Anterior cingulate cortex (tissue), 58 donors: ENCODE results near the gene ANKS3.

ENCODE experiments used
- DNase-seq, 58 donors: peaks; one replicate each; lab custom pipeline; 2025; lab: John Stamatoyannopoulos, UW

Gene ANKS3

DNA sequence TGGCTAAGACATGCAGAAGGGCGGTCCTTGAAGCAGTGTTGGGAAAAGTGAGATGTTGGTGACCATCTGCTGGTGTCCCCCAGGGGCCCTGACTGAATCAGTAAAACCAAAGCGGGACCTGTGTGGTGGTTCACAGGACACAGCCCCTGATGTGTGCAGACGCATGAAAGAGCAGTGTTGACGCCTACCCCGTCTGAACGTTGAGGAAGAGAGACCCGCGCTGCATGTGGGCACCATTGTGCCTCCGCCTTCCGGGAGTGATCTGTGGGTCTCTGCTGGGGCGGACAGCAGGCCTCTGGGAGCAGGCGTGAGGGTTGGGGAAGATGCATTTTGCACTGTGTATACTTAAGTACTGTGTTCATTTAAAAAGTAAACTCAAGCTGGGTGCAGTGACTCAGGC, 77.8 kb downstream of the ANKS3 start:
- DNase-seq: no peak

DNA sequence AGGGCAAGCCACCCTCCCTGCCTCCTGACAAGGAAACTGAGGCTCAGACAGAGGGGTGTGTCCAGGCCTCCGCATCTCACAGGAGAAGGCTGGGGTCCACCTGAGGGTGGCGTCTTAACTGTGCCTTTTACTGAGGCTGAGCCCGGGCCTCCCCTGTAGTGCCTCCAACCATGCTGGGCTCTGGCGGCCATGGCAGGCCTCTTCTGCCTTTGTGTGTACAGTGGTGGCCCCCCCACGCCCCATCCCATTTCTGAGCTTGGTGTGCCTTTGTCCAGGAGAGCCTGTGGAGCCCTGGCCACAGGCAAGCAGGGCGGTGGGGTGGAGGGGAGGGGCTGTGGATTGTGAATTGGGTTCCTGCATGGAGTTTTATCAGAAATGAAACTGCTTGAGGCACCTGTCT, 78.3 kb downstream of the ANKS3 start:
- no peak for DNase-seq

DNA sequence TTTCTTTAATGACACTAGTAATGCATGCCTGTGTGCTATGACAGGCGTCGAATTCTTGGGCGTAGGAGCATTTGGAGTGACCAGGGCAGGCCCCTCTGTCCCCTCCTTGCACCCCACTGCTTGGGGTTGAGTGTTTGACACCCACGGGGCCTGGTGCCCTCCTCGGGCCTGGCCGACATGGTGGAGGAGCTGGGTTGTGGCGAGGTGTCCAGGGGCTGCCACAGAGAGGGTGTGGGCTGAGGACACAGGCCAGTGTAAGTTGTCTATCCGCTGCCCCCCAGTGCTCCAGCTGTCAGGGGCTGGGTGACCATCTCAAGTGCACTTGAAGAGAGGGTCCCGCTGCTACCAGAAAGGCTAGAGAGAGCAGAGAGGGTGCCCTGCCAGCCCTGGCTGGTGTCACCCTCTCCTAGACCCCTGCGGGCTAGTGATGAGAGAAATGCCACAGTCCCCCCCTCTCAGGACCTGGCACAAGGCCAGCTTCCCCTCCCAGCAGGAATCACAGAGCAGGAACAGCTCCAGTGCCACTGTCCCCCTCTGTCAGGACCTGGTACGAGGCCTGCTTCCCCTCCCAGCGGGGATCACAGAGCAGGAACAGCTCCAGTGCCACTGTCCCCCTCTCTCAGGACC, 79.0 kb downstream of the ANKS3 start:
- DNase-seq: no peak

DNA sequence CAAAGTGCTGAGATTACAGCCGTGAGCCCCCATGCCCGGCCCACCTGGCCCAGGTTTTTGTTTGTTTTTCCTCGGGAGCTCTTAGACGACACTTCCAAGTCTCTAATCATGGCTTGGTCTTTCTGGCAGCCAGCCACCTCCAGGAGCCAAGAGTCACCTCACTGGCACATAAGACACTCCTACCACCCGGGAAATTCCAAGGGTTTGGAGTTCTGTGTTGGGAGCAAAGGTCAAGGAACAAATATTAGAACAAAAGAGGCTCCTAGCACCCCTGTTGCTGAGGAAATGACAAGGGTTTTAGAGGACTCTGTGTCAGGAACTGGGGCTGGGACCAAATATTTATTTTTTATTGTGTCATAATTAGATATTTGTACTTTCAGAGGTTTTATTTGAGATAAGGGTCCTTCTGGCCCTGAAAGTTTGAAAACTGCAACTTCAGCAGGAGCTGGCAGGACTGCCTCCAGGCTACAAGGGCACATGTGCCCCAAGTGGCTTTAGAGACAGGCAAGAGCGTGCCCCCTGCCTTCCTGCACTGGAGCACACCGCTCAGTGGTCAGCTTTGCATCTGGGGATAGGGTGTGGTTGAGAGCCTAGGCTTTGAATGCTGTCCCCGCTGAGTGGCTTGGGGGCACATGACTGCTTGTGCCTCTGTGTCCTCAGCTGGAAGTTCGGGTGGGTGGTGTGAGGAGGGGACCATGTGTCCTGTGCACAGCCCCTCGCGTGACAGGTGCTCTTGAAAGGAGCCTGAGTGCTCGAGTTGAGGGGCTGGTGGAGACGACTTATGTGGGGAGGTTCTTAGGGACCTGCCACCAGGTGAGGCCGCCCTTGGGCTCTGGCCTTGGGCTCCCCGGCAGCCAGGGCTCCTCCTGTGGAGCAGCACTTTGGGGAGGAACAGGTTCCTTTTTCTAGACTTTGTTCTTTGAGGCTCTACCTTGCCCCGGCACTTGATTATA, 79.8 kb downstream of the ANKS3 start:
- no peak for DNase-seq

- no peak for DNase-seq
Measured at GRCh38 chr16:4652561-4652960, 81.5 kb downstream of the ANKS3 start.

DNA sequence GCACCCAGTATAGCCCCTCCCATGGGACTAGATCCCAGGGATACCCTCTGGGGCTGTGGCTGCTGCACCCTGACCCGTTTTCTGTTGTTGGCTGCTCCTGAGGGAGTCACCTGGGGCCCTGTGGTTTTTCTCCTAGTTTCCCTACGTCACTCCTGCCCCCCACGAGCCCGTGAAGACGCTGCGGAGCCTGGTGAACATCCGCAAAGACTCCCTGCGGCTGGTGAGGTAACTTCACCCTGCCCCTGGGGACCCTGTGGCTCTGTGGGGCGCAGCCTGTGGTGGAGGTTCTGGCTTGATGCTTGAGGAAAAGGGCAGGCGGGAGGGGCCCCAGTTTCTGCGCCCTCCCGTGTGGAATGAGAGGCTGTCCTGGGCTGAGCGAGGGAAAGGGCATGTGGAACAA, 82.2 kb downstream of the ANKS3 start:
- no peak for DNase-seq

- peak in 4 of 58 donors; percentile 9 to 41 (median 16) for DNase-seq
Measured at GRCh38 chr16:4650443-4651074, 83.5 kb downstream of the ANKS3 start.

DNA sequence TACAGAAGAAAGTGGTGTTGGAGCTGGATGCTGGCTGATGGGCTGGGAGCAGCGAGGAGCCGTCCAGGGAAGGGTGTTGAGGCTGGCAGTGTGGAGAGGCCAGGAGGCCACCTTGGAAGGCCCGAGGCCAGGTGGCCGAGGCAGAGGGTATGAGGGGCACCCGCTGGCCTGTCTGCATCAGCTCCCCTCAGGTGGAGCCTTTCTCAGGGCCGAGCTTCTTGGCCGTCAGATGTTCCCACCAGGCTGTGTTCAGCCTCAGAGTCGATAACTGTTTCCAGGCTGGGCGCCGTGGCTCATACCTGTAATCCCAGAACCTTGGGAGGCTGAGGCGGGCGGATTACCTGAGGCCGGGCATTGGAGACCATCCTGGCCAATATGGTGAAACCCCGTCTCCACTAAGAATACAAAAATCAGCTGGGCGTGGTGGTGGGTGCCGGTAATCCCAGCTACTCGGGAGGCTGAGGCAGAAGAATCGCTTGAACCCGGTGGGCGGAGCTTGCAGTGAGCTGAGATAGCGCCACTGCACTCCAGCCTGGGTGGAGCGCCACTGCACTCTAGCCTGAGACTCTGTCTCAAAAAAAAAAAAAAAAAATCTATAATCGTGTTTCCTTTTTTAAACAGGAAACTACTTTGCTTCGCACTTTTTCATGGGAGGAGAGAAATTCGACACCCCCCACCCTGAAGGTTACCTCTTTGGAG, 84.2 kb downstream of the ANKS3 start:
- DNase-seq: no peak

GRCh38 chr16:4648917-4649316, 85.2 kb downstream of the ANKS3 start:
- no peak for DNase-seq

DNA sequence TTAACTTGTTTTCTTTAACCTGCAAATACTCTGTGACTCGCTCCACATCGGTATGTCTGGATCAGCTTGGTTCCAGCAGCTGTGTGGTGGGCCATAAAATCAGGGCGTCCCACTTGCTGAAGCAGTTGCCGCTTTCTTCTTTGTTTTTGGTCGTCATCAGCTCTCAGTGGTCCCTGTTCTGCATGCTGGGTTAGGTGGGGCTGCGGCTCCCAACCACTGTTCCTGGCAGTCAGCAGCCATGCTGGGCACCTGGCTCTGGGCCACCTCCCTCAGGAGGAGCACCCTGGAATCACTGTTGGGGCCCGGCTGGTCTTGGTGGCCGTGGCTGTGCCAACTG, 86.5 kb downstream of the ANKS3 start:
- DNase-seq: no peak

DNA sequence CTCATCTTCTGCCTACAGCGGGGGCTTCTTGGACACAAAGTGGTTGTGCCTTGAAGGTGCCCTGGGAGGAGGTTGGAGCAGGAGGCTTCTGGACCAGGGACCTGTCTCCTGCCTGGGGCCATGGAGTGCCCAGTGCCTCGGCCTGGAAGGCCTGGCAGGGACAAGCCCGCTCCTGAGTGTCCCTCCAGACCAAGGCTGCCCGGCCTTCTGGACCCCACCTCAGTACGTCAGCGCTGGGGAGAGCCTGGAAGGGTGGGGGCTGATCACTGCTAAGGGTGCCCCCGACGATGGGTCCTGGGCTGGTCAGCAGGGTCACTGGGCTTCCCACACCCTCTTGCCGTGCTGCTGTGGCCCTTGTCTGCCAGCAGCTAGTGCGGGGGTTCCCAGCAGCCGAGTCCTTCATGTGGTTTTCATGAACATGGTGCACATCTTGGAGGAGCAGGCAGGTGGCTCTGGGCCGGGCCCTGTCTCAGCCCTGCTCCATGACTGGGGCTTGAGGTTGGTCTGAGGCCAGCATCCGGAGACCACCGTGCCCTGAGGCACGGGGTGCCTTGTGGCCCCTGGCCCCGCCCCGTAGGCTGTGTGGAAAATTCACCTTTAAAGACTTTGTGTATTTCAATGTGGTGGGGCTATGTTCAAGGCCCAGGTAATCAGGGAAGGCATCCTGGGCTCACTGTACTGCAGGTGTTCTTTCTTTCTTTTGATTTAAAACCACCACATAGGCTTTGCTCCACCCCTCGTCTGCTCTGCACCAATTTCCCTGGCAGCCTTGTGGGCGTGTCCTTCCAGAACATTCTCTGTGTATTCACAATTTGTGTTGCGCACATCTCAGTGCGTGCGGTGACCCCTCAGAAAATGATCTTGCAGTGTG, 87.1 kb downstream of the ANKS3 start:
- no peak for DNase-seq
